ENCODE data around the gene PATZ1.

DNA sequence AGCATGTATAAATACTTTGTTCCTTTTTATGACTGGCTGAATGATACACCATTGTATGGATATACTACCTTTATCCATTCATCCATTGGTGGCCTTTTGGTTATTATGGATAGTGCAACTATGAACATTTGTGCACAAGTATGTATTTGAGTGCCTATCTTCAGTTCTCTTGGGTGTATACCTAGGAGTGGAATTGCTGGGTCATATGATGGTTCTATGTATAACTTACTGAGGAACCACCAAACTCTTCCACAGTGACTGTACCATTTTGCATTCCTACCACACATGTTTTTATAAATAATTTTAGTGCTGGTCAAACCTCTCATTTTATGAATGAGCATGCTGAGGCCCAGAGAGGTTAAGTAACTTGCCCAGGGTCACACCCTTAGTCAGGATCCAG, 3.8 kb upstream of the PATZ1 start:
- TF ChIP-seq CEBPB (IDR thresholded peaks at IDR 0.05) (no peak), EP300 (IDR thresholded peaks at IDR 0.05; ENCODE audit: borderline replicate concordance) (no peak), EGR1 (IDR thresholded peaks at IDR 0.05) (no peak), TEAD4 (IDR thresholded peaks at IDR 0.05) (no peak)
- TF ChIP-seq, protein P1, sequence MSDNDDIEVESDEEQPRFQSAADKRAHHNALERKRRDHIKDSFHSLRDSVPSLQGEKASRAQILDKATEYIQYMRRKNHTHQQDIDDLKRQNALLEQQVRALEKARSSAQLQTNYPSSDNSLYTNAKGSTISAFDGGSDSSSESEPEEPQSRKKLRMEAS (IDR thresholded peaks at IDR 0.05) = no peak

All from Ishikawa (cell line).